Measurements from ENCODE around the gene MEOX2.

Gene MEOX2

GRCh38 chr7:15601175-15601574 lies 85.3 kb downstream of the MEOX2 start:
- TF ChIP-seq CTCF (IDR thresholded peaks at IDR 0.05): no peak

- no peak for TF ChIP-seq CTCF (IDR thresholded peaks at IDR 0.05)
Measured at GRCh38 chr7:15600298-15600697, 86.2 kb downstream of the MEOX2 start.

GRCh38 chr7:15594461-15594860 lies 92.0 kb downstream of the MEOX2 start:
- TF ChIP-seq CTCF (IDR thresholded peaks at IDR 0.05): no peak

- no peak for TF ChIP-seq CTCF (IDR thresholded peaks at IDR 0.05)
Measured at GRCh38 chr7:15593382-15593781, 93.1 kb downstream of the MEOX2 start.

- TF ChIP-seq CTCF (IDR thresholded peaks at IDR 0.05): no peak
Measured at GRCh38 chr7:15586266-15586665, 100.2 kb downstream of the MEOX2 start.

- no peak for TF ChIP-seq CTCF (IDR thresholded peaks at IDR 0.05)
Measured at GRCh38 chr7:15584575-15584974, 101.9 kb downstream of the MEOX2 start.

GRCh38 chr7:15582773-15583172 lies 103.7 kb downstream of the MEOX2 start:
- TF ChIP-seq CTCF (IDR thresholded peaks at IDR 0.05): no peak

- no peak for TF ChIP-seq CTCF (IDR thresholded peaks at IDR 0.05)
Measured at GRCh38 chr7:15581352-15581951, 105.0 kb downstream of the MEOX2 start.

Data from LNCAP (cell line).